Measurements from ENCODE around the gene OXCT2.
"Not testable (repeated sequence)": the region's sequence is repeated elsewhere in the genome, so short reads cannot be mapped to it uniquely, and the experiment has no call there.

The OXCT2 gene

GRCh38 chr1:39787468-39787867, 16.3 kb upstream of the OXCT2 start:
- no peak for DNase-seq (ENCODE audit: low read depth)

GRCh38 chr1:39787108-39787375, 15.9 kb upstream of the OXCT2 start:
- DNase-seq (ENCODE audit: low read depth), result not testable (repeated sequence)

GRCh38 chr1:39786303-39787107, 15.4 kb upstream of the OXCT2 start:
- DNase-seq (ENCODE audit: low read depth), result not testable (repeated sequence)

GRCh38 chr1:39782685-39783084, 11.5 kb upstream of the OXCT2 start:
- not testable (repeated sequence) for DNase-seq (ENCODE audit: low read depth)

GRCh38 chr1:39782103-39782502, 11.0 kb upstream of the OXCT2 start:
- DNase-seq (ENCODE audit: low read depth), result no peak

- no peak for DNase-seq (ENCODE audit: low read depth)
Observed at GRCh38 chr1:39781349-39781715, 10.2 kb upstream of the OXCT2 start.

GRCh38 chr1:39779821-39780220, 8.7 kb upstream of the OXCT2 start:
- no peak for DNase-seq (ENCODE audit: low read depth)

- DNase-seq (ENCODE audit: low read depth), result no peak
Observed at GRCh38 chr1:39779137-39779536, 8.0 kb upstream of the OXCT2 start.

- DNase-seq (ENCODE audit: low read depth), result not testable (repeated sequence)
Observed at GRCh38 chr1:39778463-39779099, 7.4 kb upstream of the OXCT2 start.

- not testable (repeated sequence) for DNase-seq (ENCODE audit: low read depth)
Observed at GRCh38 chr1:39777896-39778295, 6.7 kb upstream of the OXCT2 start.

- no peak for DNase-seq (ENCODE audit: low read depth)
Observed at GRCh38 chr1:39777306-39777705, 6.2 kb upstream of the OXCT2 start.

GRCh38 chr1:39776886-39777285, 5.7 kb upstream of the OXCT2 start:
- DNase-seq (ENCODE audit: low read depth), result no peak

- no peak for DNase-seq (ENCODE audit: low read depth)
Observed at GRCh38 chr1:39776400-39776713, 5.2 kb upstream of the OXCT2 start.

GRCh38 chr1:39775676-39776399, 4.7 kb upstream of the OXCT2 start:
- not testable (repeated sequence) for DNase-seq (ENCODE audit: low read depth)

GRCh38 chr1:39775141-39775540, 4.0 kb upstream of the OXCT2 start:
- DNase-seq (ENCODE audit: low read depth), result not testable (repeated sequence)

GRCh38 chr1:39773369-39773979, 2.3 kb upstream of the OXCT2 start:
- not testable (repeated sequence) for DNase-seq (ENCODE audit: low read depth)

- not testable (repeated sequence) for DNase-seq (ENCODE audit: low read depth)
Observed at GRCh38 chr1:39770100-39771021, 787 bp downstream of the OXCT2 start.

GRCh38 chr1:39769502-39769901, 1.6 kb downstream of the OXCT2 start:
- DNase-seq (ENCODE audit: low read depth), result not testable (repeated sequence)

GRCh38 chr1:39766466-39766865, 4.7 kb downstream of the OXCT2 start:
- not testable (repeated sequence) for DNase-seq (ENCODE audit: low read depth)

- not testable (repeated sequence) for DNase-seq (ENCODE audit: low read depth)
Observed at GRCh38 chr1:39764512-39764911, 6.6 kb downstream of the OXCT2 start.

GRCh38 chr1:39763619-39764374, 7.4 kb downstream of the OXCT2 start:
- not testable (repeated sequence) for DNase-seq (ENCODE audit: low read depth)
